ENCODE data around the gene COBL.

GRCh38 chr7:51219261-51219988 lies 97.2 kb downstream of the COBL start:
- TF ChIP-seq EZH2phosphoT487 (IDR thresholded peaks at IDR 0.05; ENCODE audit: borderline replicate concordance) (no peak), CTCF (conservative IDR thresholded peaks at IDR 0.05; ENCODE audit: low read length) (no peak)

Measured in Loucy (cell line).